Tibial nerve (tissue), 4 donors: Measurements from ENCODE around the gene GGACT. TPM values are rescaled to one million over a fixed set of nuclear protein-coding genes. Genes with fewer than 3 reads are reported as not detected.

Experiments
- DNase-seq, 2 donors: peaks; one replicate each; pipeline ENCODE4 v3.0.0-alpha.2; 2019; ENCODE audit warnings: low spot score in 2 of 2
- H3K27ac ChIP-seq, 4 donors: fragments of 200-600 bp; sonication (generic) in 3 of 4; one replicate each; pipeline ENCODE4 v1.5.1; 2017 to 2019; ENCODE audit warnings: mild to moderate bottlenecking in 1 of 4
- H3K27me3 ChIP-seq, 2 donors: fragments of 200-600 bp; sonication (generic) in 1 of 2; one replicate each; pipeline versions ENCODE4 v1.5.1 to v1.6.0; 2017 to 2019
- H3K36me3 ChIP-seq, 3 donors: fragments of 200-600 bp; sonication (generic); one replicate each; pipeline ENCODE4 v1.5.1; 2018 to 2019
- H3K4me1 ChIP-seq, 4 donors: fragments of 200-600 bp; sonication (generic) in 3 of 4; one replicate each; pipeline ENCODE4 v1.5.1; 2017 to 2019
- H3K4me3 ChIP-seq, 4 donors: fragments of 200-600 bp; sonication (generic) in 3 of 4; one replicate each; pipeline ENCODE4 v1.5.1; 2017 to 2019; ENCODE audit warnings: mild to moderate bottlenecking in 1 of 4, moderate library complexity in 1 of 4
- H3K9me3 ChIP-seq, 4 donors: fragments of 200-600 bp; sonication (generic) in 3 of 4; one replicate each; pipeline ENCODE4 v1.5.1; 2017 to 2019
- EP300 ChIP-seq, 2 donors: sonication (generic); formaldehyde crosslinking; IDR thresholded peaks; one replicate each; pipeline ENCODE4 v1.6.1; 2017; ENCODE audit warnings: antibody characterized with exemption in 2 of 2, mild to moderate bottlenecking in 1 of 2
- POLR2A ChIP-seq, 2 donors: fragments of 450-650 bp; IDR thresholded peaks; one replicate each; pipeline ENCODE4 v1.6.1; 2017; ENCODE audit warnings: antibody characterized with exemption in 2 of 2, mild to moderate bottlenecking in 2 of 2, moderate library complexity in 2 of 2
- WGBS, 2 donors: methylation state at CpG; one replicate each; pipeline ENCODE4 v1.1.5; 2018; 5-methylcytosine and 5-hydroxymethylcytosine counted together
- total RNA-seq, 4 donors: library from RNA; depleted of rRNA; stranded (reverse); fragments of >200 nt; gene quantifications; one replicate each; pipeline ENCODE4 v1.1.0, GENCODE V29; 2016
- TF ChIP-seq, protein P1 (sequence below), 5 experiments: fragments of 200-600 bp in 3 of 5; fragments of 450-650 bp in 2 of 5; sonication (generic) in 3 of 5; IDR thresholded peaks; one replicate each; pipeline ENCODE4 v1.5.1; 2016 to 2019; ENCODE audit warnings: antibody characterized with exemption in 5 of 5, mild to moderate bottlenecking in 3 of 5, moderate library complexity in 2 of 5

GGACT gene
- 1 to 10 TPM; 2.4 to 5.2 (median 3.9) TPM for total RNA-seq

GRCh38 chr13:100588331-100589177, at the start of gene GGACT:
Gene GGACT, minus strand, starts transcription at chr13:100588789. Its CDS starts 56,198 bp downstream, at chr13:100532591.
- 8 to 25% methylated on average over 32 to 50 of the region's 82 CpGs for WGBS, 2 donors
- Histone ChIP-seq H3K27ac (peak within 1 kb of the TSS in 3 of 4 donors; percentile 58 to 82 (median 73)), H3K9me3 (no peaks in the 10 kb centered on the region), H3K27me3 (no peaks in the 10 kb centered on the region), H3K4me1 (peaks cover 0 to 21% (median 0%) of the 10 kb centered on the region in 4 donors), H3K4me3 (peak within 1 kb of the TSS; percentile 46 to 86 (median 58)), H3K36me3 (peaks cover 0 to under 1% (median 0%) of the 10 kb centered on the region in 3 donors)
- TF ChIP-seq, protein P1, sequence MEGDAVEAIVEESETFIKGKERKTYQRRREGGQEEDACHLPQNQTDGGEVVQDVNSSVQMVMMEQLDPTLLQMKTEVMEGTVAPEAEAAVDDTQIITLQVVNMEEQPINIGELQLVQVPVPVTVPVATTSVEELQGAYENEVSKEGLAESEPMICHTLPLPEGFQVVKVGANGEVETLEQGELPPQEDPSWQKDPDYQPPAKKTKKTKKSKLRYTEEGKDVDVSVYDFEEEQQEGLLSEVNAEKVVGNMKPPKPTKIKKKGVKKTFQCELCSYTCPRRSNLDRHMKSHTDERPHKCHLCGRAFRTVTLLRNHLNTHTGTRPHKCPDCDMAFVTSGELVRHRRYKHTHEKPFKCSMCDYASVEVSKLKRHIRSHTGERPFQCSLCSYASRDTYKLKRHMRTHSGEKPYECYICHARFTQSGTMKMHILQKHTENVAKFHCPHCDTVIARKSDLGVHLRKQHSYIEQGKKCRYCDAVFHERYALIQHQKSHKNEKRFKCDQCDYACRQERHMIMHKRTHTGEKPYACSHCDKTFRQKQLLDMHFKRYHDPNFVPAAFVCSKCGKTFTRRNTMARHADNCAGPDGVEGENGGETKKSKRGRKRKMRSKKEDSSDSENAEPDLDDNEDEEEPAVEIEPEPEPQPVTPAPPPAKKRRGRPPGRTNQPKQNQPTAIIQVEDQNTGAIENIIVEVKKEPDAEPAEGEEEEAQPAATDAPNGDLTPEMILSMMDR (IDR thresholded peaks at IDR 0.05) = peak; percentile 72 to 89 (median 80)
- TF ChIP-seq EP300 (IDR thresholded peaks at IDR 0.05) (no peak), POLR2A (IDR thresholded peaks at IDR 0.05) (no peak)
- DNase-seq = peak; percentile 28 to 37

- Histone ChIP-seq H3K9me3 (no peaks in the 10 kb centered on the region), H3K4me3 (no peak overlapping the region), H3K27me3 (no peaks in the 10 kb centered on the region), H3K4me1 (no peaks in the 10 kb centered on the region), H3K27ac (no peak overlapping the region), H3K36me3 (peaks cover 0 to 79% (median 8%) of the 10 kb centered on the region in 3 donors)
- 87 to 91% methylated on average over 5 of the region's 5 CpGs for WGBS, 2 donors
- no peak for DNase-seq
- TF ChIP-seq EP300 (IDR thresholded peaks at IDR 0.05) (no peak), POLR2A (IDR thresholded peaks at IDR 0.05) (no peak)
- TF ChIP-seq, protein P1 (IDR thresholded peaks at IDR 0.05) = no peak
Measured at GRCh38 chr13:100637796-100638195, 49.2 kb upstream of the GGACT start.

DNA sequence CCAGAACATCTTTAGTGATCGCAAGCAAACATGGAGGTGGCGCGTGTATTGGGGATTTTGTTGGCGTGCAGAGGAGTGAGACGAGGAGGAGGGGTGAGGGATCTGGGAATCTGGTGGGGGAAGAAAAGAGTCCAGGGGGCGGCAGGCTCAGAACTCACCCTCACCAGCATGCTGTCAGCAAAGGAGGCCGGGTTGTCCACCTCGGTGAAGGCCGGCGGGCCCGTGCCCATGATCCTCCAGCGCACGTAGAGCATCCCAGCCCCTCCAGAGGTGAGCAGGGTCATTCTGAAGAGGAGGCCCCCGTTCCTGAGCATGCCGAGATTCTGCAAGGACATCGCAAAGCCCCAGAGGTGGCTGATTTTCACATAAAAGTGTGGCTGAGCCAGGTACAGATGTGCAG, 48.8 kb upstream of the GGACT start:
- Histone ChIP-seq H3K4me3 (no peak overlapping the region), H3K4me1 (no peaks in the 10 kb centered on the region), H3K27ac (no peak overlapping the region), H3K9me3 (no peaks in the 10 kb centered on the region), H3K36me3 (peaks cover 0 to 78% (median 8%) of the 10 kb centered on the region in 3 donors), H3K27me3 (no peaks in the 10 kb centered on the region)
- DNase-seq = no peak
- no peak for TF ChIP-seq POLR2A (IDR thresholded peaks at IDR 0.05)
- 93% methylated on average over 16 of the region's 16 CpGs for WGBS, 2 donors

DNA sequence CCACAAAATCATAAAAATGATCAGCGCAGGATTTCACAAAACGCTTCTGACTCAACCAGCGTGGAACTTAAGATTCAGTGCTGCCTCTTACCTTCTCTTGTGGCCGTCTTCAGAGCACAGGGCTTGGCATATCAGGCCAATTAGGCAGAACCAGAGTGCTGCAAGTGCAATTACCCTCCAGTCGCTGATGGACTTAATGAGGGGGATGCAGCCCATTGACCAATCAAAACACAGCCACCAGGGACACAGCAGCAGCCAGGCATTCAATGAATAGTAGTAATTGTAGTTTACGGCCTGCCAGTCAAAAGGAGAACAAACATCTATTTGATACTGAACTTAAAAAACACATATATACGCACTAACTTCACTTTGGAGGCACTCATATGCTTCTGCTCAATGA, 47.9 kb upstream of the GGACT start:
- DNase-seq = no peak
- Histone ChIP-seq H3K4me3 (no peak overlapping the region), H3K9me3 (no peaks in the 10 kb centered on the region), H3K4me1 (no peaks in the 10 kb centered on the region), H3K36me3 (peaks cover 0 to 74% (median 8%) of the 10 kb centered on the region in 3 donors), H3K27ac (peak overlapping the region in 1 of 4 donors; percentile 56), H3K27me3 (no peaks in the 10 kb centered on the region)
- WGBS, 2 donors = 58 to 64% methylated on average over 7 of the region's 7 CpGs
- no peak for TF ChIP-seq EP300 (IDR thresholded peaks at IDR 0.05)

DNA sequence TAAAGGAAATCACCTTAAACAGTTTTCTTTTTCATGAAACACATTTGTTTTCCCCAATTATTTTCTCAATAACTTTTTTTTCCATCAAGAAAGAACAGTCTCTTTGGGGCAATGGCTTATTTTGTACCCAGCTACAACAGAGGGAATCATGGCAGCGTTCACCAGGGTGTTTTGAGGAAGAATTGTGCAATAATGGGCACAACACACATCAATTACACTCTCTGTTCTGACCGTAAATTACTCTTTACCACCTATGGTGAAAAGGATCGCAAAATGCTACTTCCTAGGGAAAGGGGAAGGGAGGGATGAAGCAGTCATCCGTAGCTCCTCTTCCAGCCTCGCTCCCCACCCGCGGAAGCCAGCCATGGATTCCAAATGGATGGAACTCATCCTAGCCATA, 47.4 kb upstream of the GGACT start:
- WGBS, 2 donors = 72 to 73% methylated on average over 7 of the region's 7 CpGs
- Histone ChIP-seq H3K9me3 (no peaks in the 10 kb centered on the region), H3K4me1 (no peaks in the 10 kb centered on the region), H3K27ac (peak overlapping the region in 1 of 4 donors; percentile 56), H3K27me3 (no peaks in the 10 kb centered on the region), H3K36me3 (peaks cover 0 to 69% (median 8%) of the 10 kb centered on the region in 3 donors), H3K4me3 (no peak overlapping the region)
- TF ChIP-seq EP300 (IDR thresholded peaks at IDR 0.05) (no peak), POLR2A (IDR thresholded peaks at IDR 0.05) (no peak)
- TF ChIP-seq, protein P1 (IDR thresholded peaks at IDR 0.05) = no peak
- DNase-seq = no peak

GRCh38 chr13:100634696-100635095, 46.1 kb upstream of the GGACT start:
- no peaks in the 10 kb centered on the region for H3K9me3 ChIP-seq
- no peaks in the 10 kb centered on the region for H3K27me3 ChIP-seq
- no peak overlapping the region for H3K4me3 ChIP-seq

More at GRCh38 chr13:100634696-100635095, 46.1 kb upstream of the GGACT start:
- no peak for DNase-seq
- no peak overlapping the region for H3K27ac ChIP-seq
- H3K4me1 ChIP-seq = no peaks in the 10 kb centered on the region
- WGBS, 2 donors = 92 to 95% methylated on average over 12 of the region's 12 CpGs
- TF ChIP-seq POLR2A (IDR thresholded peaks at IDR 0.05) = no peak
- TF ChIP-seq EP300 (IDR thresholded peaks at IDR 0.05) = no peak
- TF ChIP-seq, protein P1 (IDR thresholded peaks at IDR 0.05) = no peak
- peaks cover 0 to 72% (median 8%) of the 10 kb centered on the region in 3 donors for H3K36me3 ChIP-seq
